HUES64 (cell line): ENCODE results near the gene FAM174C.

Experiments
- H3K27ac ChIP-seq: 2 replicates; pipeline ENCODE4 v1.7.0; 2013; ENCODE audit warnings: low read depth, low read length, inconsistent platforms
- H3K27me3 ChIP-seq: 2 replicates; pipeline ENCODE4 v1.6.1; 2013; ENCODE audit warnings: mild to moderate bottlenecking, low read length; ENCODE audit not compliant: insufficient read depth
- H3K36me3 ChIP-seq: 2 replicates; pipeline ENCODE4 v1.6.1; 2013; ENCODE audit warnings: mild to moderate bottlenecking, low read length; ENCODE audit not compliant: insufficient read depth
- H3K4me1 ChIP-seq: 2 replicates; pipeline ENCODE4 v1.6.1; 2013; ENCODE audit warnings: mild to moderate bottlenecking, low read length, moderate library complexity; ENCODE audit not compliant: insufficient read depth
- H3K4me3 ChIP-seq: 2 replicates; pipeline ENCODE4 v1.5.1; 2013; ENCODE audit warnings: mild to moderate bottlenecking, low read length, moderate library complexity
- H3K9ac ChIP-seq: 2 replicates; pipeline ENCODE4 v1.6.1; 2013; ENCODE audit warnings: mild to moderate bottlenecking, low read depth, low read length
- H3K9me3 ChIP-seq: 2 replicates; pipeline ENCODE4 v1.6.1; 2013; ENCODE audit warnings: low read depth, low read length; ENCODE audit not compliant: insufficient read depth
- WGBS: fragments of 150-250, 120-280 bp; methylation state at CpG from one replicate; pipeline ENCODE4 v1.1.7; 2013; ENCODE audit warnings: missing lambda C conversion rate; 5-methylcytosine and 5-hydroxymethylcytosine counted together

FAM174C gene

DNA sequence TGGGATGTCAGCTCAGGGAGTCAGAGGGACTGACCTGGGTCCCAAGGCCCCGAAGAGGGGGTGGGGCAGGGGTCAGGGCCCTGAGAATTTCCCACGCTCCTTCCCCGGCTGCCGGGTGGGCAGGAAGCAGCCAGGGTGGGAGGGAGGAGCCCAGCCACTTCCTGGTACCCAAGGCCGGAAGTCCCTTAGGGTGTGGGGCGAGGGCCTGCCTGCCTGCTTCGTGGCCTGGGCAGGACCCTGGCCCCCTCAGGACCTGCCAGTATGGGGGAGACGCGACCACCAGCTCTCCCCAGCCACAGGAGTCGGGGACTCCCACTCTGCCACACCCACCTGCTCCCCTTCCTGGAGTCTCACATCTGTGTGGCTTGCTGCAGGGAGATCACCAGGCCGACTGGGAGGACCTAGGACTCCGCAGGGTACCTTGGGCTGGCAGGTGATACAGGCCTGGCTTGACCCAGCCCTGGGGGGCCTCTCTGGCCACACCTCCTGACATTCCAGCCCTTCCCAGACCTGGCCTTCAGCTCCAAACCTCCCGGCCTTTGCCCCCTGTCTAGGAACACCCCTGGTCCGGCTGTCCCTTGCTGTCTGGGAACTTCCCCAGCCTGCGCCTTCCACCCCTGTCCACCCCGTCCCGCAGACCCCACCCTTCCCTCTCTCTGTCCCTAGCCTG is 16.0 kb upstream of the FAM174C start:
- peaks cover 42% of the 10 kb centered on the region for H3K36me3 ChIP-seq
- H3K9me3 ChIP-seq = no peaks in the 10 kb centered on the region
- H3K9ac ChIP-seq = no peak overlapping the region
- no peaks in the 10 kb centered on the region for H3K27me3 ChIP-seq
- 26% methylated on average over 17 of the region's 17 CpGs for WGBS
- H3K27ac ChIP-seq = peak overlapping the region; percentile 89; the same call in 1 of the 2 replicates
- no peak overlapping the region for H3K4me3 ChIP-seq
- H3K4me1 ChIP-seq = peaks cover 20% of the 10 kb centered on the region

DNA sequence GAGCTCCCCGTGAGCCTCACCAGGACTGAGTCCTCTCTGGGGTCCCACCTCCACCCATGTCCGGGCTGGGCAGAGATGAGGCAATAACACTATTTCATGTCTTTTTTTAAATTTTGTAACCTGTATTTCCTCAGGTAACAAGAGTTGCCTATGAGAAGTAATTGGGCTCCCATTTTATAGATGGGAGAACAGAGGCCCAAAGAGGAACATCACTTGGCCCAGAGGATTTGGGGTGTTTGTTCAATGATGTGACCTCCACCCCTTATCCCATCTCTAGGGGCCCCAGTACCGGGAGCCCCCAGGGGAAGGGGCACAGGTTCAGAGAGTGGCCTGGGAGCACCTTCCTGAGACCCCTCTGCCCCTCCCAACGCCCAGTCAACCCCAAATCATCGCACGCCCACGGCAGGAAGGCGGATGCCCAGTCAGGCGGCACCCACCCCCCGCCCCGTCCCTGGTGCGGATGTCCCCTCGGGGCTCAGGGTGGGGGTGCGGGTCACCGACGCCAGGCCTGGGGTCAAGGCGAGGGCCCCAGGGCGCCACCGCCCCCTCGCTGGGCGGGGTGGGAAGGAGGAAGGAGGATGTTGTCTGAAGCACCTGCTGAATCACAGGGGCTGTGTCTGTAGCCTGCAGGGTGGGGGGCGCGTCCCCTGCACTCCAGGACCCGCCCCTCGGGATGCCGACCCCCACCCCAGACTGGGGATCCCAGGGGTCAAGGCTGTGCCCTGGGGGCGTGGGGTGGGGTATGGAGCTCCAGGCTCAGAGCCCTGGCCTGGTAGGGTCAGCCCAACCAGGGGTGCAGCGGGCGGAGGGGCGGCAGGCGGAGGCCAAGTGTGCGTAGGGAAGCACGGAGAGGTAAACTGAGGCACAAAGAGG is 15.2 kb upstream of the FAM174C start:
- Histone ChIP-seq H3K27ac (peak overlapping the region; percentile 89), H3K4me1 (peaks cover 28% of the 10 kb centered on the region), H3K9me3 (no peaks in the 10 kb centered on the region), H3K9ac (no peak overlapping the region), H3K27me3 (no peaks in the 10 kb centered on the region), H3K36me3 (peaks cover 38% of the 10 kb centered on the region), H3K4me3 (peak overlapping the region; percentile 32)
- 17% methylated on average over 33 of the region's 33 CpGs for WGBS

DNA sequence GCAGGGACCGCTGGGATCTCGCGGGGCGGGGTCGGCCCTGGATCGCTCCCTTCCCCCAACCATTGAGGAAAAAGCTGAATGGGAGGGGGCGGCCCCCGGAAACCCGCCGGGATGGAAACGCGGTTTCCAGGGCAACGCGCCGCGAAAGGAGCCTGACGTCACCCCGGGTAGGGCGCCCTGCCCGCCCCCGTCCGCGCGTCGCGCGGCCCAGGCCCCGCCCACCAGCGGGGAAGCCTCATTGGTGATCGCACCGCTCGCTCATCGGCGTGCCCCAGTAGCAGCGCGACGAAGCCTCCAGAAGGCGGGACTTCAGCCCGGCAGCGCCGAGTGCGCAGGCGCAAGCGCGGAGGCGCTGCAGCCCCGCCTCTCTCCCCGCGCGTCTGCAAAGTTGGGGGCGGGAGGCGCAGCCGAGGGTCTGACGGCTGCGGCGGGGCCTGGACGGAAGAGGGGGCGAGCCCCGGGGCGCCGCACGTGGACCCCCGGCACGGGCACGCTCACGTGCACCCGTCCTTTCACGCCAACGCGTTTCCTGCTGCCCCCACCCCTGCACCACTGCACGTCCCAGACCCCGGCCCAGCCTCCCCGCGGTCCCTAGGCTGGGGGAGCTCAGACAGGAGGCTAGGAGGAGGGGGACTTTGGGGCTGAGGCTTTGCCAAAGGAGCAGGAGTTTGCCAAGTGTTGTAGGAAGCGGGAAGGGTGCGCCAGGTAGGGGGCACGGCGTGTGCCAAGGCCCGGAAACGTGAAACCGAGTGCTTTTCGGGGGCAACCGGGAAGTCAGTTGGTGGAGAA is 14.4 kb upstream of the FAM174C start:
- Histone ChIP-seq H3K9me3 (no peaks in the 10 kb centered on the region), H3K27me3 (no peaks in the 10 kb centered on the region), H3K27ac (peak overlapping the region; percentile 89), H3K4me1 (peaks cover 30% of the 10 kb centered on the region), H3K36me3 (peaks cover 30% of the 10 kb centered on the region), H3K9ac (peak overlapping the region; percentile 72), H3K4me3 (peak overlapping the region; percentile 89)
- under 1% methylated on average over 83 of the region's 83 CpGs for WGBS

DNA sequence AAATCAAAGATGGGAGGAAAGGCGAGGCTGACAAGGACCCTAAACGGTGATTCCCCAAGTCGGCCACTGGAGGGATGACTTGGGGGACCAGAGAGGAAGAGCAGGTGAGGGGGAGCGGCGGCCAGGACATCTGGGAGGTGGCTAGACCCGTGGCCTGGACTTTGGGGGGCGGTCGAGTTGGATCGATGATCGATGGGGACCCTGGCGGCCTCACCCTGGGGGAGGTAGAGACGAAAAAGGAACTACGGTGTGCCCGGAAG is 13.9 kb upstream of the FAM174C start:
- Histone ChIP-seq H3K27me3 (no peaks in the 10 kb centered on the region), H3K4me3 (peak overlapping the region; percentile 89), H3K36me3 (peaks cover 26% of the 10 kb centered on the region), H3K4me1 (peaks cover 30% of the 10 kb centered on the region), H3K9ac (peak overlapping the region; percentile 72), H3K27ac (peak overlapping the region; percentile 89), H3K9me3 (no peaks in the 10 kb centered on the region)
- WGBS = 14% methylated on average over 14 of the region's 14 CpGs

DNA sequence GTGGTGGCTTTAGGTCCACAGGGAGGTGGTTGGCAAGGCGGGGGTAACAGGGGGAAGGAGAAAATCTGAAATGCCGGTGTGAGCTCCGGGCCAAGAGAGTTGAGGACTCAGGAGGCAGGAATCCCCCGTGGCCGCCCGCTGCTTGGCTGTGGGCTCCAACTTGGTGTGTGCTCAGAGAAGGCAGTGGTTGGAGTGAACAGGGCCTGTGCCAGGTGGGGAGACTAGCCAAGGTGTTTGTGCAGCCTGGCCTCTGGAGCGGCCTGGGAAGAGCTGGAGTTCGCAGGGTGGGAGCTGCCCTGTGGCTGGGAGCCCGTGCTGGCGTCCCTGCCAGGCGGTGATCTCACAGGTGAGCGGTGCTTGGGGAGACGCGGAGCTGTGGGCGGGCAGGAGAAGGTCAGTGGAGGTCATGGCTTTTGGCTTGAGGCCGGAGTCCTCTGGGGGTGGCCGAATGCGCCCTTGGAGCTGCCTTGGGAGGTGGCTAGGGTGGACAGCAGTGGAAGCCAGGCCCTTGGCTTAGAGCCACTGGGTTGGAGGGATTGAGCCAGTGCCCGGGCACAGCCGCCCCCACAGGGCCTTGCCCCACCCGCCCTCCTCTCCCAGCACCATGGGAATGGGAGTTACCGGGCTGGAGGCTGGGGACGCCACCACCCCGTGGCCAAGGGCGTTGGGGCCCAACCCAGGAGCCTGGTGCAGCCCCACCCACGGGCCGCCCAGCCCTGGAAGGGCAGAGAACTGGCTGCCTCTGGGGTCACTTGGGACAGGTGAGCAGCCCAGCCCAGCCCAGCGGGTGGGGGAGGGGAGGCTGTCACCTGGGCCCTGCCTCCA is 13.3 kb upstream of the FAM174C start:
- Histone ChIP-seq H3K4me1 (peaks cover 30% of the 10 kb centered on the region), H3K4me3 (peak overlapping the region; percentile 89), H3K27ac (peak overlapping the region; percentile 89), H3K9ac (peak overlapping the region; percentile 72), H3K36me3 (peaks cover 21% of the 10 kb centered on the region), H3K9me3 (no peaks in the 10 kb centered on the region), H3K27me3 (peaks cover under 1% of the 10 kb centered on the region)
- 36% methylated on average over 27 of the region's 28 CpGs for WGBS

DNA sequence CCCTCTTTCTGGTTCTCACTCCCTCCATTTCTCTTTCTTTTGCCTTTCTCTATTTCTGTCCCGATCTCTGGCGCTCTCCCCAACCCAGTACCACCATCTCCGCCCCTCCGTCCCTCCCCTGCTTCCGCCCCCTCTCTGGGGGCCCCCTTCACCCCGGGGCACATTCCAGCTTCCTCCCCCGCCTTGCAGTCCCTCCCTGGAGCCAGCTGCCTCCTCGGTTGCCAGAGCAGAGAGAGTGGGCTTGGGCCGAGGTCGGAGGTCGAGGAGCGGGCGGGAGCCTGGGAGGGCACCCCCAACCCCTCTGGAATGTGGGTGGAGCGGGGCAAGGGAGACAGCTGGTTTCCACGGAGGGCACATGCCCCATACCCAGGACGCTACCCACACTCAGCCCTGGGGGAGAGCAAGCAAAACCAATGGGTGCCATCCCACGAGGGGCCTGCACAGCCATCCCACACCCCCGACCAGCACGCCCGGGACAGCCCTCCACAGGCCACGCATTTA is 12.7 kb upstream of the FAM174C start:
- Histone ChIP-seq H3K9ac (0 out of 2 replicates have a peak overlapping the region, but pooled peaks have one; percentile 2), H3K27me3 (peaks cover 7% of the 10 kb centered on the region), H3K36me3 (peaks cover 14% of the 10 kb centered on the region), H3K4me3 (peak overlapping the region; percentile 89), H3K4me1 (peaks cover 30% of the 10 kb centered on the region), H3K9me3 (no peaks in the 10 kb centered on the region), H3K27ac (peak overlapping the region; percentile 89; the same call in 1 of the 2 replicates)
- 43% methylated on average over 21 of the region's 21 CpGs for WGBS

DNA sequence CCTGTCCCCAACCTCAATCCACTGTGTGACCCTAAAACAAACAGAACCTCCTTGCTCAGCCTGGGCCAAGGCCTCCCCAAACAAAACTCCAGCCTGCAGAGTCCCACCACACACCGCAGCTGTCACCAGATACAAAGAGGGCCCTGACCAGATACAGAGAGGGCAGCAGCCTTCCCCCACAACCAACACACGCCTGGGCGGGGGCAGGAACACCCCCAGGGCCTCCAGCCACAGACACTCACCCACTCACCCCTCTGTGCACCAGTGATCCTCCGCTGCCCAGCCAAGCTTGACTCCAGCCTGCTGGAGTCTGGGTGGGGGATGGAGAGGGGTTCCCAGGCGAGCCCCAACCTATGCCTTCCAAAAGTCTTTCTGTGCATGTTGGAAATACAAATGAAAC is 12.1 kb upstream of the FAM174C start:
- Histone ChIP-seq H3K27ac (peak overlapping the region; percentile 89; the same call in 1 of the 2 replicates), H3K4me3 (no peak overlapping the region), H3K9me3 (no peaks in the 10 kb centered on the region), H3K4me1 (peaks cover 32% of the 10 kb centered on the region), H3K9ac (no peak overlapping the region), H3K27me3 (peaks cover 10% of the 10 kb centered on the region), H3K36me3 (peaks cover 9% of the 10 kb centered on the region)
- 75% methylated on average over 5 of the region's 5 CpGs for WGBS

DNA sequence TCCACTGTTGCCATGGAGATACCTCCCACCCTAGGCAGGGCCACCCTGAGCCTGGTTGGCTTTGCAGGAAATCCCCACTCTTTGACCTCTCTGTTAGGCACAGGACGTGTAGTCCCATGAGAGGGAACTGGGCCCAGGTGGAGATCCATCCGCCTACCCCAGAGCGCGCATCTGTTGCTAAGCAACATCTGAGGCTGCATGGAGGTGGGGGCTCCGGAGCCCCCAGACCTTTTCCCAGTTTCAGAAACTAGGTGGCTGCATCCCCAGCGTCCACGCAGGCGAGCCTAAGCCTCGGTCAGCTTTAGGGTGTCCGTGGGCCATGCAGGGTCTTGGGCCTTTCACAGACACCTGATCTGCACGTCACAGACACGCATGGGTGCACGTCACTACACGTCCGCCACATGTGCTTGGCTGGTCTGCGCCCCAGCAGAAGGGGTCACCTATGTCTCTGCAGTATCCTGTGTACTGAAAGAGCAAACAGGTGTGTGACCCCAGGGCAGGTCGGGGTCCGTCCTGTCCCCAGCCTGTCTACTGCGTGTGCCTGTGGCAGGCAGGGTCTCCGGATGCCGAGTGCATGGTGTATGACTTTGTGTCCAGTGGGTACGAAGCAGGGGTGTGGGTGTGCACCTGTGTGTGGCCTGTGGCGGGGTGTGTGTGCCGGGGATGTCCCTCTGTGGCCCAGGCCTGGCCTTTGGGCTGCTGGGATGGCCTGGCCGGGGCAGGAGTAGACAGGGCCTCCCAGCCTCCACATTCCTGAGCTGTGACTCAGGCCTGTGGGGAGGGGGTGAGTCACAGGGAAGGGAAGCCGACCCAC is 10.3 kb upstream of the FAM174C start:
- Histone ChIP-seq H3K4me1 (peaks cover 35% of the 10 kb centered on the region), H3K27ac (peak overlapping the region; percentile 77), H3K9ac (peak overlapping the region; percentile 61), H3K36me3 (0 out of 2 replicates have a peak, but pooled peaks cover 6% of the 10 kb centered on the region), H3K4me3 (no peak overlapping the region), H3K9me3 (no peaks in the 10 kb centered on the region), H3K27me3 (peaks cover 10% of the 10 kb centered on the region)
- WGBS = 66% methylated on average over 26 of the region's 26 CpGs

DNA sequence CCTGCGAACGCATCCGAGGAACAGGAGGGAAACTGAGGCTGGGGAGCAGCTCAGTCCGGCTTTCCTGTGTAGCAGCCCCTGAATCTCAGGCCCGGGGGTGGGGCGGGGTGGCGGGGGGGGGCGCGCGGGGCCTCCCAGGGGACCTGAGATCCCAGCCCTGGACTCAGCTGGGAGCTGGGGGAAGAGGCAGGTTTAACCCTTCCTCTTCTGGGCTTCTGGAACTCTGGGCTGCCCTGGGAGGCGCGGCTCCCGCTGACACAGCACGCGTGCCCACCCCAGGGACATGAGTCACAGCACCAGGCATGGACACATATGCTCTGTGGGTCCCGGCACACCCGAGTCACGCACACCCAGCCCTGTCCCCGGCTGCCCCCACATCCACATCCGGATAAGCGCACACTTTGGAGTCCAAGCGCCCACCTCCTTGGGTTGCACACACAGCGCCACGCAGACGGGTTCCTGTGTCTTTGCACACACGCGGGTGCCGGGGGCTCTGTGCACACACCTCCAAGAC is 9.7 kb upstream of the FAM174C start:
- Histone ChIP-seq H3K27me3 (peaks cover 10% of the 10 kb centered on the region), H3K9me3 (no peaks in the 10 kb centered on the region), H3K4me3 (peak overlapping the region; percentile 61), H3K36me3 (peaks cover 9% of the 10 kb centered on the region), H3K4me1 (peaks cover 37% of the 10 kb centered on the region), H3K9ac (peak overlapping the region; percentile 61), H3K27ac (peak overlapping the region; percentile 75)
- WGBS = 7% methylated on average over 21 of the region's 28 CpGs
